Stimulated activated CD8-positive, alpha-beta memory T cell treated with anti-CD3 and anti-CD28 coated beads, Interleukin-4, amount 100 ng/mL, for 48 hours (primary cell): ENCODE measurements around the gene PRR35.

ENCODE experiments used
- DNase-seq: peaks from one replicate; pipeline ENCODE4 v3.0.0-alpha.2; 2020

Gene PRR35

GRCh38 chr16:528111-529011 is 31.8 kb upstream of the PRR35 start:
- DNase-seq = peak; percentile 69

DNA sequence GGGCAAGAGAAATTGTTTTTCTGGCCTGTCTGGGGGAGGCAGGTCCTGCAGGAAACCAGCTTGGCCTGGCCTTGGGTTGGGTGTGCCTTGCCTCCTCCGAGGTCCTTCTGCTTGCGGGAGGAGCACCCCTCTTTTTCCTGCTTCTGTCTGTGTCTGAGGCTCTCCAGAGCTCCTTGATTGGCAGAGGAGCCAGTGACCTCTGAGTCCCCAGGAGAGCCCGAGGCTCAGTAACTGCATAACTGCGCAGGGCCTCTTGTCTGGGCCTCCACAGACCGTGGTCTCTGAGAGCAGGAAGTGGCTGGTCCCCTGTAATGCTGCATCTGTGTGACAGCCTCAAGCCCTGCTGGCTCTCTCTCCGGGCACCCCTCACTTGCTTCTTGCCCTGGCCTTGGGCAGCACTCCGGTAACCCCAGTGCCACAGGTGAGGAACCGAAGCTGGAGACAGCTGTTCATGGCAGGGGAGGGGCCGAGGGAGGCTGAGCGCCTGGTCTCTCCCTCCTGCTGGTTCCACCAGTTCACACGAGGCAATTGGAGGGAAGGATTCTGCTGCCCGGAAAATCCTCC is 31.1 kb upstream of the PRR35 start:
- peak; percentile 43 for DNase-seq

DNA sequence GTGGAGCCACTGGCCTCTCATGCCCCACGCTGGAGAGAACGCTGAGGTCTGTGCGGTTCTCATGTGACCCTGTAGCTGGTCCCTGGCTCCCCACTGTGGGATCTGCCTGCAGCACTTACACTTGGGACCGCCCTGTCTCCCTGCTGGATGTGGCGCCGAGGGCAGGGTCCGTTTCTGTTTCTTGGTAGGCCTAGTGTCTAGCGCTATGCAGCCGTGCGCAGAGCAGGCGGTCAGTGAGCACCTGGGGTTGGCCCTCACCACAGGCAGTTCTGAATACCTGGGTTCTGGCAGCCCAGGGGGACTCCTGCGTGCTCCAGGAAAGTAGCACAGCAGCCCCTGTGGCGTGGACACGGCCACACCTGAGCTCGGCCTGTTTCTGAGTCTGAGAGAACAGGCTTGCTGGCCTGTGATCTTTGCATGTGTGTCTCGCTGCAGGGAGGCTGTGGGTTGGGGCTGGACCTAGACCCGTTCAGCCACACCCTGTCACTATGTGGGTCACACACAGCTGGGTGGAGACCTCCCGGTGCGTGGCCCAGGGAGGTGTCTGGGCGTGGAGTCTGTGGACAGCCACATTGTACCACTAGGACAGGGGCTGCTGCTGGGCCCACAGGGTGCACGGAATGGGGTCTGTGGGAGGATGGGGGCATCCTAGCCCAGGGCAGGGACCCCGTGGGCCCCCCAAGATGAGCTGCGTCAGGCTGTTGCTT is 29.9 kb upstream of the PRR35 start:
- no peak for DNase-seq

DNA sequence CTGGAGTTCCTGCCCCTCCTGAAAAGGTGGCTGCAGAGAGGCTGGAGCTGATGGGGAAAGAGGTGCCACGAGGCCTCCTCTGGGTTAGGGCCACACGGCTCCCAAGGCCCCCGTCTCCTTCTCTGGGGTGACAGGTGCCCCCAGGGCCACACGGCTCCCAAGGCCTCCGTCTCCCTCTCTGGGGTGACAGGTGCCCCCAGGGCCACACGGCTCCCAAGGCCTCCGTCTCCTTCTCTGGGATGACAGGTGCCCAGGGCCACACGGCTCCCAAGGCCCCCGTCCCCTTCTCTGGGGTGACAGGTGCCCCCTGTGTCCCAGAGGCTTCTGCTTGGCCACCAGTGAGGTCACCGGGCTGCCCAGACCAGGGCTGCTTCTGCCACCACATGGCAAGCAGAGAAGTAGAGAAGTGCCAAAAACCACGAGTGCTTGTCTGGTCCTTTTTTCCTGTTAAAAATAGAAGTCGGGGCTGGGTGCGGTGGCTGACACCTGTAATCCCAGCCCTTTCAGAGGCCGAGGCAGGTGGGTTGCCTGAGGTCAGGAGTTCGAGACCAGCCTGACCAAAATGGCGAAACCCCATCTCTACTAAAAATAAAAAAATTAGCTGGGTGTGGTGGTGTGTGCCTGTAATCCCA is 28.6 kb upstream of the PRR35 start:
- no peak for DNase-seq

DNA sequence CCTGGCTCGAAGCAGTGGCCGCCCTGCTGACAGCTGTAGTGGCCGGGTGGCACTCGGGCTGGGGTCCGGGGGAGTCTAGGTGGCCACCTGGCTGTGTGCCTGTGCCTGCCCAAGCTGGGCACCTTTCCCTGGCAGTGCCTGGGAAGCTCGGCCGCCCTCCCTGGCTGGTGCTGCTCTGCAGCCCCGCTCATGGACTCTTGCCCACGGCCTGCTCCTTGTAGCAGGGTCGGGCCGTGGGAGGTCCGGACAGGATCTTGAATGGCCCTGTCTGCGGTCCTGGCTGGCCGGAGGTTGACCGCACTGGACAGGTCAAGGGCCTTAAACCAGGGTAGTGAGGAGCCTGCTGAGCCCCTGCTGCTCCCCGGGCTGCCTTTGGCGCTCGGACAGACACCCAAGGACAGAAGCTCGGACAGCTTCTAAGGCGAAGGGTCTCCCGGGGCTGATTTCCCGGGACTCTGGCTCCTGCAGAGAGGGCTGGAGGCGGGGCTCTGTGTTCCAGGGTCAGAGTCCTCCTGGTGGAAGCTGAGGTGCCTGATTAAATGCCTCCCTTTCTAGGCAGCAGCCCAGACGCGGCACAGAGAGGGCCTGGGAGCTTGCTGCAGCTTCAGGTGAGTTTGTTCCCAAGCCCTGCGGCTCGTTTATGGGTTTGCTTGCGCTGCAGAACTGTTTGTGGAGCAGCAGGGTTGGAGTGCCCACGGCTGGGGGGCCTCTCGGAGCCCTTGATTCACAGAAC is 26.6 kb upstream of the PRR35 start:
- DNase-seq = no peak

DNA sequence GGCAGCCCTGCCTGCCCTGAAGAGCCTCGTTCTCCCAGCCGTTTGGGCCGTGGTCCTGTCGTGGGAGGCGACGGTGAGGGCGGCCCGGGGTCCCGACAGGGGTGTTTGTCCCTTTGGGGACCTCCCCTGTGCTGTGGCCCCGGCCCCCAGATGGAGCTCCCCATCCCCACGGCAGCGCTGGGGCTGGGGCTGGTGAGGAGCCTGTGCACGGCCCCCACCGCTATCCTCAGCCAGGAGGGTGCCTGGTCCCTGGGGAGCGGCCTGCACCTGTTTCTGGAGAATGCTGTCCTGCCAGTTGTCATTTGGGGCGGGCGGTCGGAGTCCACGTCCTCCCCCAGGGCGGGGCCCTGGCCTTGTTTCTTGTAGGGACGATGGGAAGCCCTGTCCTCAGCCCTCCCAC is 26.1 kb upstream of the PRR35 start:
- DNase-seq = no peak

GRCh38 chr16:534856-535445 is 25.2 kb upstream of the PRR35 start:
- no peak for DNase-seq

DNA sequence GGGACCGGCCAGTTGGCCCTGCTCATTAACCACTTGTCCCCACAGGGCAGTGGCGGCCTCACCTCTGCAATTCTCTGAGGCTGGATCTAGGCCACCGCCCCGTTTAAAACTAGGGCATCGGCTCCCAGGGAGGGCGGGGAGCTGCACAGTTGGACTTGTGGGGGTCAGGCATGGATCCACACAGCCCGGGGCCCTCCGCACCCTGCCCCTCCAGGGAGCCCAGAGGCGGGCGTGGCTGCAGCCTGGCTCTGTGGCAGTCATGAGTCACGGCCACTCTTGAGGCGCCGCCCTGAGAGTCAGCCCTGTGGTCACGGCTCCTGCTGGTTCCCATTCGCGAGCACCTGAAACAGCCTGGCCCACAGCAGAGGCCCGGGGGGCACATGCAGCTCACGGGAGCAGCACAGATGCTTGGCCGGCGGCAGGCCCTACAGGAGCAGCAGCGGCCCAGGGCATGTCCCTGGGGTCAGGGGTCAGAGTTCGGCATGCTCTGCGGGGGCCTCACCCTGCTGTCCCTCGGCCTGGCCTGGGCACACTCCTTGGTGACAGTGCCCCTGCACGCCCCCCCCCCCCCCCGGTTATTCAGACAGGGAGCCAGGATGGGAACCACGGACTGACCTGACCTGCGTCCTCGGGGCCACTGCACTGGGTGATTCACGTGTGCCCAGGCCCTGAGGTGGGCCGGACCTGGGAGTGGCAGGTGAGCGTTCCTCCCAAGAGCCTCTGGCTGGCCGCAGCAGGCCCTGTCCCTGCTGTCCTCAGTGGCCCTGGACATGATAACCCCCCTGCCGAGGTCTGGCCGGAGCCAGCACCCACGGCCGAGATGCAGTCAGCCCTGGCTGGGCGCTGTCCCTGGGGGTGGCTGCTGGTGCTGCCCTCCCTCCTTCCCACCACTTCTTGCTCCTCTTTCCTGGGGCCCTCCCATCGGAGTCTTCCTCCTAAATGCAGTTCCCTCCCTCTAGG is 24.5 kb upstream of the PRR35 start:
- peak; percentile 37 for DNase-seq

DNA sequence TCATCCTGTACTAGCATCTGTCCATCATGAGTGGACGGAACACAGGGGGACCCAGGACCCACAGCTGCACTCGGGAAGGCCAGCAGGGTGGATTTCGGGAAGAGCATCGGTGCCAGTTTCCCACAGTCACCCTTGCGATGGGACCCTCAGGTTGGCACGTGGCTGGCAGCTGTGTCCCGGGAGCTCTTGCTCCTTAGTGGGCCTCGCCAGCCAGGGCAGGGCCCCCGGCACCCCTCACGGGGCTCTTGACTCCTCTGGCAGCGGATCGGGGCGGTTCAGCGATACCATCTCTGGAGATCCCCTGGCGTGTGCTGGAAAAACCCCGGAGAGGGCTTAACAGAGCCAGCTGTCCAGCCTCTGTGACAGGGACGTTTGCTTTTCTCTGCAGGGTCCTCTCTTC is 23.4 kb upstream of the PRR35 start:
- no peak for DNase-seq

DNA sequence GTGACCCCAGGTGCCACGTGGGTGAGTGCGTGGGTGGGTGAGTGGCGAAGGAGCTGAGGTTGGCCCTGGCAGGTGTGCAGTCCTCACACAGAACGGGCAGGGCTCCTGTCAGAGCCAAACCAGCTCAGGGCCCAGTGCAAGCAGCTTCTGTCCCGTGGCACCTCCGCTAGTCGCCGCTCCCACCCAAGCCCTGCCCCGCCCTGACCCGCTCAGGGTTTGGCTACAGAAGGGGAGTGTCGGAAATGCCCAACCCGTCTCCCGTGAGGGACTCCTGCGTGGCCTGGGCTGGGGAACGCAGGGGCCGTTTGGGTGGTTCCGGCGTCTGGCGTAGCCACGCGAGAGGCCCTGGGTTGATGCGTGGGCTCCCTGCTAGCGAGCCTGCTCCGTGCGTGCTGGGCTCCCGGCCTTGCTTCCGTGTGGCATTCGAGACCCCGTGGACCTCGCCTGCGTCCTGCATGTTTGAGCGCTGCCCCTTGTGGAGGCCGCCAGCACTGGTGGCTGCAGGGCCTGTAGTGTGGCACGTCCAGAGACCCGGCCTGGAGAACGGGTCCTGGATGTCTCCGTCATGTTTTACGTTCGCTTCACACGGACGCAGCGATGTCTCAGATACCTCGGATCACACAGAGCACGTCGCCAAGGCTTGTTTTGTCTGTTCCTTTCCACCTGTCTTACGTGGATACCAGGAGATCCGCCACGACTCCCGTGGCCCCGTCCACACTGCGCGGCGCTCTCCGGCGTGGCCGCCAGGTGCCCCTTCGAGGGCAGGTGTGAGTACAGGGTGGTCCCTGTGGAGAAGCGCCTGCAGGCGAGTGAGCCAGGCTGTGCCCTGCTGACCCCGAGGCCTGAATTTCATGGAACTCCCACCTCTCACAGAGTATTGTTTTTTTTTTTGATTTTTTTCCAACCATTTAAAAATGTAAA is 22.5 kb upstream of the PRR35 start:
- no peak for DNase-seq

DNA sequence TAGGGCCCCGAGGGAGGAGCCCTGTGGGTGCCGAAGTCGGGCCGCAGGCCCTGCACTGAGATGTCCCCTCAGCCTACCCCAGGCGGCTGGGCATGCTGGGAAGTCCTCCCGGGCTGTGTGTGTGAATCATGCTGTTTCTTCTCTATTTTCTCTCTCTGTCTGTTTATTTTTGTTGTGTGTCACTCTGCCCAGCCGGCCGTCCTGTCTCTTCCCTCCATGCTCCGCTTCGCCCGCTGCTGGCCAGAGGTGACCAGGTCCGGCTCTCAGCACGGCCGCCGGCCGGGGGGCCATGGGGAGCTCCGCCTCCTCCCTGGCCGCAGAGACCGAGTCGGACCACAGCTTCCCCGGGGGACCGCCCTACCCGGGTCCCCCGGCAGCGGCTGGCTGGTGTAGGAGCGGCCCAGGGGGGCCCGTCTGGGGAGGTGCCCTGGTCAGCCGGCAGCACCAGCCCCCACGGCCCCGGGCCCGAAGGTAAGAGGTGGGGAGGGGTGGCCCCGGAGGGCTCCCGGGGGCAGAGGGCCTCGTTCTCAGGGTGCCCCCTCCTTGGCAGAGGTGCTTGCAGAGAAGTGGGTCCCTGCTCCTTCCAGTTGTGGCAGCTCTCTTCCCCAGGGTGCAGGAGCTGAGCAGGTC is 20.2 kb upstream of the PRR35 start:
- DNase-seq = no peak

- no peak for DNase-seq
These were observed 19.4 kb upstream of the PRR35 start for GRCh38 chr16:540645-541340.

- DNase-seq = no peak
These were observed 16.7 kb upstream of the PRR35 start for GRCh38 chr16:543301-544164.

DNA sequence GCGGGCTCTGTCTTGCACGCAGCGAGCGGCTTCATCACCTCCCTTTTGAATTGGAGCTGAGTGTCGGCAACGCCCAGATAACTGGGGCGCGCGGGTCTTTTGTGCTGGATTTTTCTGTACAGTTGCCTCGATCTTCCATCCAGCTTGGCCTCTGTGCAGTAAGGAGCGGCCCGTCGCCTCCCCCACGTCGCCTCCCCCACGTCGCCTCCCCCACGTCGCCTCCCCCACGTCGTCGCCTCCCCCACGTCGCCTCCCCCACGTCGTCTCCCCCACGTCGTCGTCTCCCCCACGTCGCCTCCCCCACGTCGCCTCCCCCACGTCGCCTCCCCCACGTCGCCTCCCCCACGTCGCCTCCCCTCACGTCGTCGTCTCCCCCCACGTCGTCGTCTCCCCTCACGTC is 15.7 kb upstream of the PRR35 start:
- no peak for DNase-seq

GRCh38 chr16:546909-547770 is 13.1 kb upstream of the PRR35 start:
- DNase-seq = peak; percentile 74

- no peak for DNase-seq
These were observed 11.6 kb upstream of the PRR35 start for GRCh38 chr16:548586-548985.
